K562 (cell line): ENCODE measurements around the gene UNKL. TPM values are rescaled to one million over a fixed set of nuclear protein-coding genes. Genes with fewer than 3 reads are reported as not detected.

Source experiments
- ASH1L ChIP-seq: fragments of 450-650 bp; IDR thresholded peaks from 2 replicates; pipeline ENCODE4 v1.6.1; 2018; ENCODE audit warnings: borderline replicate concordance, mild to moderate bottlenecking, low read depth; ENCODE audit not compliant: partially characterized antibody
- CBFA2T3 ChIP-seq: fragments of 450-650 bp; IDR thresholded peaks from 2 replicates; pipeline ENCODE4 v1.6.1; 2017
- DACH1 ChIP-seq: fragments of 450-650 bp; IDR thresholded peaks from 2 replicates; pipeline ENCODE4 v1.6.1; 2018; ENCODE audit not compliant: partially characterized antibody
- EGR1 ChIP-seq: fragments of 450-650 bp; conservative IDR thresholded peaks from 2 replicates; pipeline ENCODE4 v1.6.1; 2017; ENCODE audit warnings: mild to moderate bottlenecking
- FOXP4 ChIP-seq: sonication (generic); formaldehyde crosslinking; IDR thresholded peaks from 2 replicates; pipeline ENCODE4 v1.8.0; 2022; ENCODE audit warnings: mild to moderate bottlenecking, missing genetic modification reagents, borderline replicate concordance
- FUS ChIP-seq: fragments of 200-400 bp; formaldehyde crosslinking; optimal IDR thresholded peaks from 2 replicates; pipeline ENCODE3; 2017; ENCODE audit warnings: low read depth, low read length
- HMBOX1 ChIP-seq: sonication (generic); IDR thresholded peaks from 2 replicates; pipeline ENCODE4 v1.6.1; 2016
- HMG20B ChIP-seq: fragments of 250-450 bp; sonication (Bioruptor Pico); IDR thresholded peaks from 2 replicates; pipeline ENCODE4 v1.5.0; 2021; ENCODE audit warnings: mild to moderate bottlenecking
- IRF2 ChIP-seq: sonication (generic); formaldehyde crosslinking; IDR thresholded peaks from 2 replicates; pipeline ENCODE4 v1.8.1; 2022; ENCODE audit warnings: mild to moderate bottlenecking, missing genetic modification reagents
- LARP7 ChIP-seq: fragments of 450-650 bp; IDR thresholded peaks from 2 replicates; pipeline ENCODE4 v1.6.1; 2016
- MTA3 ChIP-seq: fragments of 450-650 bp; formaldehyde crosslinking; IDR thresholded peaks from 2 replicates; pipeline ENCODE4 v1.6.1; 2017; ENCODE audit warnings: mild to moderate bottlenecking, borderline replicate concordance
- NFRKB ChIP-seq: fragments of 450-650 bp; IDR thresholded peaks from 2 replicates; pipeline ENCODE4 v1.6.1; 2016; ENCODE audit warnings: low read depth
- NKRF ChIP-seq: fragments of 450-650 bp; IDR thresholded peaks from 2 replicates; pipeline ENCODE4 v1.6.1; 2016; ENCODE audit warnings: borderline replicate concordance
- NR1H2 ChIP-seq: sonication (generic); formaldehyde crosslinking; IDR thresholded peaks from 2 replicates; pipeline ENCODE4 v1.4.0; 2020; ENCODE audit warnings: mild to moderate bottlenecking, missing genetic modification reagents
- PHF21A ChIP-seq: fragments of 450-650 bp; IDR thresholded peaks from 2 replicates; pipeline ENCODE4 v1.6.1; 2017; ENCODE audit warnings: low read depth, borderline replicate concordance
- PRPF4 ChIP-seq: fragments of 200-400 bp; formaldehyde crosslinking; IDR thresholded peaks from one replicate; pipeline ENCODE4 v1.6.1; 2017; ENCODE audit warnings: low read length, low read depth, mild to moderate bottlenecking; ENCODE audit not compliant: insufficient read depth, poor library complexity, severe bottlenecking
- PURB ChIP-seq: sonication (generic); formaldehyde crosslinking; IDR thresholded peaks from 2 replicates; pipeline ENCODE4 v1.9.0; 2021; ENCODE audit warnings: low read depth, mild to moderate bottlenecking, missing genetic modification reagents
- TCF15 ChIP-seq: fragments of 250-450 bp; sonication (Bioruptor Pico); IDR thresholded peaks from 2 replicates; pipeline ENCODE4 v1.8.0; 2022; ENCODE audit warnings: moderate library complexity, mild to moderate bottlenecking, inconsistent platforms
- TCF7 ChIP-seq: sonication (generic); IDR thresholded peaks from 2 replicates; pipeline ENCODE4 v1.6.1; 2016; ENCODE audit warnings: antibody characterized with exemption, borderline replicate concordance
- TSC22D4 ChIP-seq: fragments of 450-650 bp; IDR thresholded peaks from 2 replicates; pipeline ENCODE4 v1.6.1; 2016; ENCODE audit warnings: missing genetic modification characterization, missing biosample characterization, control low read depth
- ZC3H11A ChIP-seq: IDR thresholded peaks from 2 replicates; pipeline ENCODE4 v1.6.1; 2012; ENCODE audit warnings: low read depth, low read length, improper control_type of control experiment
- ZEB2 ChIP-seq: fragments of 450-650 bp; IDR thresholded peaks from 2 replicates; pipeline ENCODE4 v1.6.1; 2016
- ZNF121 ChIP-seq: sonication (generic); formaldehyde crosslinking; conservative IDR thresholded peaks from 2 replicates; pipeline ENCODE4 v1.8.0; 2022; ENCODE audit warnings: missing genetic modification reagents
- ZNF23 ChIP-seq: fragments of 250-450 bp; sonication (Bioruptor Pico); IDR thresholded peaks from 2 replicates; pipeline ENCODE4 v1.4.0; 2020; ENCODE audit warnings: mild to moderate bottlenecking
- ZNF239 ChIP-seq: fragments of 250-450 bp; sonication (Bioruptor Pico); IDR thresholded peaks from 2 replicates; pipeline ENCODE4 v1.4.0; 2020; ENCODE audit warnings: mild to moderate bottlenecking
- ZNF282 ChIP-seq: sonication (generic); formaldehyde crosslinking; IDR thresholded peaks from 2 replicates; pipeline ENCODE4 v1.8.1; 2023; ENCODE audit warnings: missing genetic modification reagents
- polyA plus RNA-seq, 8 experiments: library from polyadenylated mRNA; depleted of rRNA in 4 of 8; stranded (reverse) in 5 of 8; unstranded in 3 of 8; fragments of >200 nt; fragmentation: Nextera tagmentation in 2 of 8; fragmentation: Illumina TruSeq in 1 of 8; extraction: Ambion mirVana in 2 of 8; extraction: Trizol in 1 of 8; gene quantifications; 2 replicates each; pipeline versions ENCODE4 v1.2.1 to v1.2.3, GENCODE V29; 2011 to 2014; ENCODE audit warnings: inconsistent platforms in 1 of 8, missing spikeins in 1 of 8
- total RNA-seq, 7 experiments: library from RNA; depleted of rRNA in 6 of 7; stranded (reverse); fragments of >200 nt in 6 of 7; fragmentation: Illumina TruSeq in 2 of 7; extraction: Trizol in 2 of 7; gene quantifications; 2 replicates each; pipeline versions ENCODE4 v1.2.1 to v1.2.3, GENCODE V29; 2011 to 2021; ENCODE audit warnings: low replicate concordance in 1 of 7

UNKL gene
- total and polyA plus RNA-seq, 9 of the 15 experiments (the other 6 are each of a cell fraction or from before 2014, with no cell fraction given): 0.37 to 30.2 (median 5.1) TPM

- TF ChIP-seq FOXP4 (CRISPR knock-in tag) (no peak), CBFA2T3 (no peak), IRF2 (CRISPR knock-in tag) (no peak), HMG20B (no peak), PHF21A (no peak), TCF7 (peak; percentile 11; the same call in 1 of the 2 replicates), TCF15 (CRISPR knock-in tag) (no peak), ZNF23 (CRISPR knock-in tag) (no peak), ZNF239 (CRISPR knock-in tag) (no peak), MTA3 (no peak), EGR1 (0 out of 2 replicates have a peak, but pooled peaks have one; percentile 12), NFRKB (peak; percentile 85), FUS (peak; percentile 66), LARP7 (0 out of 2 replicates have a peak, but pooled peaks have one; percentile 3), NKRF (no peak), DACH1 (no peak), NR1H2 (CRISPR knock-in tag) (no peak), ZEB2 (peak; percentile 26; the same call in 1 of the 2 replicates), HMBOX1 (no peak), ZNF121 (CRISPR knock-in tag) (no peak), PURB (CRISPR knock-in tag) (no peak), ZNF282 (CRISPR knock-in tag) (0 out of 2 replicates have a peak, but pooled peaks have one; percentile 62), ZC3H11A (no peak), PRPF4 (peak; percentile 34), ASH1L (no peak), TSC22D4 (tag) (no peak)
Measured at GRCh38 chr16:1379304-1380076, 35.0 kb downstream of the UNKL start (continued).
